ENCODE measurements around the gene POLR3H. TPM values are rescaled to one million over a fixed set of nuclear protein-coding genes. Genes with fewer than 3 reads are reported as not detected.

POLR3H gene
- total and polyA plus RNA-seq, 10 of the 15 experiments (the other 5 are each of a cell fraction or from before 2014, with no cell fraction given) = 3.5 to 62.7 (median 24.6) TPM

DNA sequence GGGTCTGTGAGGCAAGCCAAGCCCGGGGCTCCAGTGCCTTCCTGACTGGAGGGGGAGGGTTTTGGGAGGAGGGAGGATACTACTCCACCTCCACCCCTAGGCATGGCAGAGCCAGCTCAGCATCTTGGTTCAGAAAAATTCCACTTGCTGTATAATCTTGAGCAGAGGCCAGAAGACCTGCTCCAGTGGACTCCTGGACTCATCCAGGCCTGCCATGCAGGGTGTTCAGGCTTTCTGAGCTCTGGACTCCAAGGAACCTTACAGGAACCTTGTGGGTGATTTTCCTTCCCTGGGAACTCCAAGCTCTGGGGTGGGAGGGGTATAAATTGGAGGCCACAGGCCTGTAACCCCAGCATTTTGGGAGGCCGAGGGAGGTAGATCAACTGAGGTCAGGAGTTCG is 26.0 kb upstream of the POLR3H start (continued):
- TF ChIP-seq, protein P1, sequence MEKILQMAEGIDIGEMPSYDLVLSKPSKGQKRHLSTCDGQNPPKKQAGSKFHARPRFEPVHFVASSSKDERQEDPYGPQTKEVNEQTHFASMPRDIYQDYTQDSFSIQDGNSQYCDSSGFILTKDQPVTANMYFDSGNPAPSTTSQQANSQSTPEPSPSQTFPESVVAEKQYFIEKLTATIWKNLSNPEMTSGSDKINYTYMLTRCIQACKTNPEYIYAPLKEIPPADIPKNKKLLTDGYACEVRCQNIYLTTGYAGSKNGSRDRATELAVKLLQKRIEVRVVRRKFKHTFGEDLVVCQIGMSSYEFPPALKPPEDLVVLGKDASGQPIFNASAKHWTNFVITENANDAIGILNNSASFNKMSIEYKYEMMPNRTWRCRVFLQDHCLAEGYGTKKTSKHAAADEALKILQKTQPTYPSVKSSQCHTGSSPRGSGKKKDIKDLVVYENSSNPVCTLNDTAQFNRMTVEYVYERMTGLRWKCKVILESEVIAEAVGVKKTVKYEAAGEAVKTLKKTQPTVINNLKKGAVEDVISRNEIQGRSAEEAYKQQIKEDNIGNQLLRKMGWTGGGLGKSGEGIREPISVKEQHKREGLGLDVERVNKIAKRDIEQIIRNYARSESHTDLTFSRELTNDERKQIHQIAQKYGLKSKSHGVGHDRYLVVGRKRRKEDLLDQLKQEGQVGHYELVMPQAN (conservative IDR thresholded peaks at IDR 0.05) = no peak
- no peak for TF ChIP-seq HDAC6 (IDR thresholded peaks at IDR 0.05; ENCODE audit: unreplicated experiment)
- no peak for TF ChIP-seq PAX8 (IDR thresholded peaks at IDR 0.05)
- no peak for TF ChIP-seq POLR2AphosphoS5 (IDR thresholded peaks at IDR 0.05; ENCODE audit: low read length)
- no peak for TF ChIP-seq SPI1 (IDR thresholded peaks at IDR 0.05; ENCODE audit: borderline replicate concordance, insufficient read depth, low read depth, low read length)
- no peak for TF ChIP-seq MYC (IDR thresholded peaks at IDR 0.05; ENCODE audit: insufficient read depth, insufficient read length, insufficient replicate concordance, low read length, severe bottlenecking)

DNA sequence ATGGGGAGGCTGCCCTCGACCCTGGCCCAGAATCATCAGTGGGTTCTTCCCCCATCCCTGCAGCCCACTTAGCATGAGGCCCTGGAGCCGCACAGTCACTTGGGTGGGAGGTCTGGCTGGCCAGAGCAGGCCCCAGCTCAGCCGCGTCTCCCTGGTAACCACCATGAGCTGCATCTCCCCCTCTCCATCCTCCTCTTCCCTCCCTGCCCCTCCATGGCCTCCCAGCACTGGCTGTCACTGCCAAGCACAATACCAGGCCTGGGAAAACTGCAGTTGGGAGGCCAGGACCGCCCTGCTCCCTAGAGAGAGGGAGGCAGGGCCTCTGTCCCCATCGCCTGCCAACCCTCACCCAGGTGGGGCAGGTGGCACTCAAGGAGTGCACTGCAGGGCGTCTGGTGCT is 24.5 kb upstream of the POLR3H start:
- TF ChIP-seq, protein P2, sequence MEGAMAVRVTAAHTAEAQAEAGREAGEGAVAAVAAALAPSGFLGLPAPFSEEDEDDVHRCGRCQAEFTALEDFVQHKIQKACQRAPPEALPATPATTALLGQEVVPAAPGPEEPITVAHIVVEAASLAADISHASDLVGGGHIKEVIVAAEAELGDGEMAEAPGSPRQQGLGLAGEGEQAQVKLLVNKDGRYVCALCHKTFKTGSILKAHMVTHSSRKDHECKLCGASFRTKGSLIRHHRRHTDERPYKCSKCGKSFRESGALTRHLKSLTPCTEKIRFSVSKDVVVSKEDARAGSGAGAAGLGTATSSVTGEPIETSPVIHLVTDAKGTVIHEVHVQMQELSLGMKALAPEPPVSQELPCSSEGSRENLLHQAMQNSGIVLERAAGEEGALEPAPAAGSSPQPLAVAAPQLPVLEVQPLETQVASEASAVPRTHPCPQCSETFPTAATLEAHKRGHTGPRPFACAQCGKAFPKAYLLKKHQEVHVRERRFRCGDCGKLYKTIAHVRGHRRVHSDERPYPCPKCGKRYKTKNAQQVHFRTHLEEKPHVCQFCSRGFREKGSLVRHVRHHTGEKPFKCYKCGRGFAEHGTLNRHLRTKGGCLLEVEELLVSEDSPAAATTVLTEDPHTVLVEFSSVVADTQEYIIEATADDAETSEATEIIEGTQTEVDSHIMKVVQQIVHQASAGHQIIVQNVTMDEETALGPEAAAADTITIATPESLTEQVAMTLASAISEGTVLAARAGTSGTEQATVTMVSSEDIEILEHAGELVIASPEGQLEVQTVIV (IDR thresholded peaks at IDR 0.05; ENCODE audit: borderline replicate concordance, partially characterized antibody) = no peak
- SMC1A ChIA-PET (ENCODE audit: uncharacterized antibody, unreplicated experiment) = no interaction called here
- no peak for FAIRE-seq
- no peaks in the 10 kb centered on the region for H3K4me1 ChIP-seq (ENCODE audit: control insufficient read depth, insufficient read depth, low read length)
- no peak for ATAC-seq
- H3K27me3 ChIP-seq (replicated peaks in 1 of 2; ENCODE audit: control insufficient read depth in 2 of 2, insufficient read depth in 2 of 2, low read length in 1 of 2) = no peaks in the 10 kb centered on the region
- H3K4me2 ChIP-seq (ENCODE audit: control insufficient read depth, insufficient read depth) = no peak overlapping the region
- WGBS (ENCODE audit: insufficient coverage, insufficient replicate concordance, low lambda C conversion rate, missing lambda C conversion rate) = 44% methylated on average over 7 of the region's 7 CpGs
- no peak overlapping the region for H2AFZ ChIP-seq (ENCODE audit: control insufficient read depth, low read depth, low read length)
- no peak overlapping the region for H3K9ac ChIP-seq (ENCODE audit: control insufficient read depth, insufficient read depth, low read length)
- no peaks in the 10 kb centered on the region for H3K9me3 ChIP-seq (replicated peaks; ENCODE audit: control insufficient read depth, insufficient read depth, low read length)
- POLR2A ChIA-PET = interaction anchor here (0.5 kb wide), 1 partner anchor 393 kb away, joined by 4 read pairs; no protein-coding TSS in a partner anchor
- H3K4me3 ChIP-seq = no peak overlapping the region
- in situ Hi-C loops (cut with MboI) (no loop called here), intact Hi-C loops (cut with micrococcal nuclease; ENCODE audit: unreplicated experiment) (no loop called here)
- no TSS peak for BruUV-seq (replicated peaks)
- H3K36me3 ChIP-seq (ENCODE audit: control insufficient read depth in 2 of 2, insufficient read depth in 2 of 2, low read length in 1 of 2) = no peaks in the 10 kb centered on the region
- DNase-seq (ENCODE audit: low read depth, low spot score) = no peak
- RAD21 ChIA-PET (ENCODE audit: unreplicated experiment) = interaction anchor here (1.0 kb wide), 1 partner anchor 28 kb away, joined by 3 read pairs; no protein-coding TSS in a partner anchor
- CTCF ChIA-PET = no interaction called here
- no peaks in the 10 kb centered on the region for H3K79me2 ChIP-seq (ENCODE audit: control insufficient read depth, insufficient read depth, low read length)
- H3K27ac ChIP-seq (ENCODE audit: control insufficient read depth, insufficient read depth) = no peak overlapping the region
- H4K20me1 ChIP-seq (ENCODE audit: control insufficient read depth, insufficient read depth) = no peaks in the 10 kb centered on the region

Data from GM12878 (cell line).